ENCODE data around the gene GARS1.
"Not testable (repeated sequence)": the region's sequence is repeated elsewhere in the genome, so short reads cannot be mapped to it uniquely, and the experiment has no call there.

The GARS1 gene

DNA sequence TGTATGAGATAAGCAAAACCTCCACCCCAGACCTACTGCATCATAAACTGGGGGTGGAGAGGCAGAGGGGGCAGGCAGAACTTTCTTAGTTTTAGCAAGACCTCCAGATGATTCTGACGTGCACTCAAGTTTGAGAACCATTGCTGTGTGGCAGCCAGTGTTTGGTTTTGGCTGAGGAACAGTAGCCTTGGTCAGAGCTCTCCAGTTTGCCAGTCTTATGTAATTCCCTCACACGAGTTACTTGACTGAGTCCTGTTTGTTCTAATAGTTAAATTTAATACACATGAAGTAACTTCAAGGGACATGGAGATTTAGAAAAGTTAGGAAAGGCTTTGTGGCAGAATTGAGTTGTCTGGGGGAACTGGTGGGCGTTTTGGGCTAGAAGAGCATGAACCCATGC, 38.5 kb downstream of the GARS1 start:
- no peak for FAIRE-seq

DNA sequence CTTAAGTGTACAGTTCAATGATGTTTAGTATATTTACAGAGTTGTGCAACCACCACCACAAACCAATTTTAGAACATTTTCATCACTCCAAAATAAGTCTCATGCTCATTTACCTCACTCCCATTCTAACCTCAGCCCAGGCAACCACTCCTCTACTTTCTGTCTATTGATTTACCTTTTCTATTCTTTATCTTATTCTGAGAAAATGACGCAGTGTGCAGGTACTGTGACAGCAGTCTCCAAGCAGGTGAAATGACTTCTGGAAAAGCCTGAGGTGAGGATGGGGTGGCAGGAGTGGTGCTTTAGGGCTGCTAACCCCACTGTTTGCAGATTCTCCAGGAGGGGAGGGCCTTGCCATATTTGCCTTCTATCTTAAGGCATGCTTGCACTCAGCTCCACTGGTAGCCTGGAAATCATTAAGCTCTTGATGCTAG, 39.5 kb downstream of the GARS1 start:
- FAIRE-seq = no peak

DNA sequence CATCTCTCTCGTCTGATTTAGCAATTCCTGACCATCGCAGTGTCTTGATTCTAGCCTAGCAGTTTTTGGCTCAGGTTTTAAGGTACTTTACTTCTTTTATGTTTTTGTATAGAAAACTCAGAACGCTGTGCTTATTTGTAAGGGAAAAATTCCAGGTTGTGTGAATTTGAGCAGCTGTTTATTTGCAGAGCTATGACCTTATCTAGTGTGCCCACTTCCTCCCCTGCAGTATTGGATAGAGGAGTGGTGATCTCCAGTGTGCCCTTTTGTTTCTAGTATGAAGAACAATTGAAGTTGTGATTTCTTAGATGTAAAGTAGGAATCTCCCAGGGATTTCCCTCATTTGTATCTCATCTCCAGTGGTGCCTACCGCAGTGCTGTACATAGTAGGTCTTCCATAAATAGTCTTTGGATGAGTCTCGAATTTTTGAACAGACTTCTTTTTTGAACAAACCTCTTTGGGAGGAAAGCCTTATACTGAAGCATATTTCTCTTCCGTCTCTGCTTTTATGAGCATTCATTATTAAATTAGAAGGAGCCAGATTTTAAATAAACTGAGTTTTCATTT, 40.0 kb downstream of the GARS1 start:
- no peak for FAIRE-seq

DNA sequence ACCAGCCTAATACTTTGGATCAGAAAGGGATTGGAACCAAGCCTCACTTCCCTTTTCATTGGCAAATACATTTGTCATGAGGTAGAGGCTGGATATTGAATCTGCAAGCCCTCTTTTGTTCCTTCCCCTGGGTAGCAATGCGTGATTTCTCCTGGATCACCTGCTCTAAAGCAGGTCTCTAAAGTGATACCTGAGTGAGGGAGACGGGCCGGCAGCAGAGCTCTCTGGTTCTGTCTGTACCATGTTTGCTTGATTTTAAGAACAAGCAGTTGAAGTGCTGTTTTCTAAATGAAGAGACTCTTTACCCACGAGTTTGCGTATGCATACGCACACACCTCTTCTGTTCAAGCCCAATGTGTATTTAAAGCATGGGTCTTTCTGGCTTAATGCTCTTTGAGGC, 41.1 kb downstream of the GARS1 start:
- no peak for FAIRE-seq

DNA sequence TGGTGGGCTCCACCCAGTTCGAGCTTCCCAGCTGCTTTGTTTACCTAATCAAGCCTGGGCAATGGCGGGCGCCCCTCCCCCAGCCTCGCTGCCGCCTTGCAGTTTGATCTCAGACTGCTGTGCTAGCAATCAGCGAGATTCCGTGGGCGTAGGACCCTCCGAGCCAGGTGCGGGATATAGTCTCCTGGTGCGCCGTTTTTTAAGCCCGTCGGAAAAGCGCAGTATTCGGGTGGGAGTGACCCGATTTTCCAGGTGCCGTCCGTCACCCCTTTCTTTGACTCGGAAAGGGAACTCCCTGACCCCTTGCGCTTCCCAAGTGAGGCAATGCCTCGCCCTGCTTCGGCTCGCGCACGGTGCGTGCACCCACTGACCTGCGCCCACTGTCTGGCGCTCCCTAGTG, 47.6 kb downstream of the GARS1 start:
- FAIRE-seq = not testable (repeated sequence)

DNA sequence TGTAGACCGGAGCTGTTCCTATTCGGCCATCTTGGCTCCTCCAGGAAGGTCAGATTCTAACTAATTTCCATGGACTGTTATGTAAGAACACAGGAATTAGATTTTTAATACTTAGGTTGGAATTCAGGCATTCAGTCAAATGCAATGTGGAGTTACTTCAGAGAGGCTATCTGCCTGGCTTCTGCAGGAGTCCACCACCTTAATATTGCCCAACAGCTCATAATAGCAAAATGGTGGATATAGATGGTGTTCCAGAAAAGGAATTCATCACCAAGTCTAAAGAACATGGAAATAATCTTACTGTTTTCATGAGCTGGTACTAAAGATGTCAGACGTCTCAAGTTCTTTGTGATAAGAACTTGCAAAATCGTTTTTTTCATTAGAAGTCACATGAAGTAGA, 48.1 kb downstream of the GARS1 start:
- FAIRE-seq = no peak

DNA sequence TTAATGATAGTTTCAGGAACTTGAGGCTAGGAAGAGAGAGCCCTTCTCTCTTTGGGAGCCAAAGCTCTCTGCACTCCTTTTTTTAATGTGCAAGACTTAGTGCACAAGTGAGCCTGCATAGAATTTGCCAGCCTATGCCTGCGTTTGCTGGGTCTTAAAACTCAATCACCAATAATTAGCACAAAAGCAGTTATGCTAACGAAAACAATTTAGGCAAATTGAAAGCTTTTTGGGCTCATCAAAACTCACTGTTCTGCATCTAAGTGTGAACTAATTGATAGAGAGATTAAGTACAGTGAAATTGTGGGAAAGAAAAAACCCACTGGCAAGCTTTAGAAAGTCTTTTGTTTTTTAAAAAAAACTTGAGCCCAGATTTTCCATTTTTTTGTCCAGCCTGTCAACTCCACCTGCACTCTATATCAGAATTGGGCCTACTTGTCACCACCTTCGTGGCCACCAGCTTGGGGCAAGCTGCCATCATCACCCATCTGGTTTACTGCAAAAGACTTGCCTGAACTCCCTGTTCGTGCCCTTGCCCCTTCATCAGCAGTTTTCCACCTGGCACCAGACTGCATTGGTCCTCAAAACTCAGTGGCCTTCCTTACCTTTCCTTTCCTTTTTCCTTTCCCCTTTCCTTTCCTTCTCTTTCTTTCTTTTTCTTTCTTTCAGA, 49.7 kb downstream of the GARS1 start:
- FAIRE-seq = no peak

DNA sequence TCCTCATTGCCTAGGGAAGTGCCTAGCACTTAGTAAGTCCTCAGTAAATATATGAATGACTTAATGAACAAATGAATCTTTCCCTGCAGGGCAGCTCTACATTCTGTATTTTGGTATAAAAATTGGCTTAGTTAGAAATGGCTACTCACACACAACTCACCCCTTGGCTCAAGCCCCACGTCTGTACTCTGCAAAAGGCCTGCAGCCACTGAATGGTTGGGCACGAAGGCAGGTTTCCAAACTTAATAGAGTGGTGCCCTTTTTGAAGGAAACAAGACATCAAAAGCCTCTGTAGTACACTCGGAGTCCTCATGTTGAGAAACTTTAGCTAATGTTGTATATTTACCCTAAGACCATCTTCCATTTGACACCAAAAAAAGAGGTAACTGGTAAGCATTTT, 51.0 kb downstream of the GARS1 start:
- FAIRE-seq = no peak

DNA sequence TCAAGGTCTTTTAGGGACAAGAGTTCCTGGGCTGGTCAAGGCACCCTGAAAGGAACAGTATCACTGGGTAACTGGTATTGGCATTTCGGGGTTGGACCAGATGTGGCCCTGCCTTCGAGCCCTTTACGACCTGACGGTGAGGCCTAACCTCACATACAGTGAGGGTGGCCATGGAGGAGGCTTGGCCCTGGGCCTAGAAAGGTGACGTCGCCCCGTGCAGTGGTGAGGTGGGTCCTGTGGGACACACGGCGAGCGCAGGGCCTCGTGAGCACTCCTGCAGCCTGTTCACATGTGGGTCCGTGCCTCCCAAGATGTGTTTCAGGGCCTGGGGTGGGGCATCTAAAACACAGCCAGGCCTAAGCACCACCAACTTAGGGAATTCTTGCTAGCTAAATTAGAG, 51.5 kb downstream of the GARS1 start:
- no peak for FAIRE-seq

DNA sequence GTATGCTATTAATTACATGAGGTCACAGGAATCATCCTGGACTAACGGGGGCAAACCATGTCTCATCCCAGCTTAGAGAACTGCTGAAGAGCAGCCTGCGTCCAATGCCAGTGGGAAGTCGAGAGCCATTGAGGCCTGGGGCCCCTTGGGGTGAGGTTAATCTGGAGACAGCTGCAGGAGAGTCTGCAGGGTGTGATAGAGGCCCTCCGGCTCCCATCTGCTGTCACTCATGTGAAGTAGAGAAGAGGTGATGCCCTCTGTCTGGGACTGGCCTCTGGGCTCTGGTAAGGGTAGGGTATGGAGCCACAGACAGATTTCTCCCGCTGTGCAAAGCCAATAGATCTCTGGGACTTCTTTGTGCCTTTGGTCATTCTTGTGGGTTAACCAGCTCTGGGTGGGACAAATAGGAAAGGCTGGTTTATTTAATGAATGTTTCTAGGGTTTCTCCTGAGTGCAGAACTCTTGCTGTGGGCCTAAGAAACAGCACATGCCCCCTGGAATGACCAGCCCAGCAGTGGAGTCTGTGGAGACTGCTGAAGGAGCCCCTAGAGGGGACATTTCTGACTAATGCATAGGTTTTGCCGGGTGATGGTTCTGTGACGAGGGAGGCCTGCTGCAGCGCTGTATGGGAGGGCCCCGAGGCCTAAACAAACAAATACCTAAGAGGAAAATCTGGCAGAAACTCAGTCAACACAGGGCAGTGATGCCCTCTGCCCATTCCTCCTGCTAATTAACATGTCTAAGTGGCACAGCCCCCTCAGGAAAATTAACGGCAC, 53.1 kb downstream of the GARS1 start:
- no peak for FAIRE-seq

DNA sequence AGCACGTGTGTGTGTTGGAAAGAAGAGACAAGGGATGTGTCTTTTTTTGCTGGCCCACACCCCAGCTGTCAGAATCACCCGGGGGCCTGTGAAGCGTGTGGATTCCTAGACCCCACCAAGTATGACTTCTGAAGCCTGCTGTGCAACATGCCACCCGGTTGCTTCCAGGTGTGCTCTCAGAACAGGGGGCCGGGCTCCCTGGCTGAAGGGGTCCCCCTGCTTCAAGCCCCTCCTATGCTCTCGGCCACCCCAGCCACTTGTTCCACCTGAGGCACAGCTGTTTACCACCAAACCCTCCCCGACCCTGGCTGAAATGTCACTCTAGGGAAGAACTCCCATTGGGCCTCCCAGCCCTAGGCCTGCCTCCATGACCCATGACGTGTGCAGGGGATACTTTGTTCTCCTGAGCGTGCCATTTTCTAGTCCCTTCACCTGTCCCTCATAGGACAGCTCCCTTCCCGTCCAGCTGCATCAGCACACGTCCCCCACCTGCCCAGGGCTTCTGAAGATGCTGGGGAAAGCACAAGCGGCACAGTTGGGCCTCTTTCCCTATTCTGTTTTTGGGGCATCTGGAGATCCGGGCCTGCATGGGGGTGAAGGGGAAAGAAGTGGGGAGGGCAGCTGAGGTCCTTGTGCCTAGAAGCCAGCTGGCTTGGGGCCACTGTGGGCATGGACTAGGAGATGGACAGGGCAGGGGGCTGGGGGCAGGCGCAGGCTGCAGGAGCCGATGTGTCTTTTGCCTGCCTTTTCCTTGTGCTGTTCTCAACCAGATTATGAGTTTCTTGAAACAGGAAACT, 54.3 kb downstream of the GARS1 start:
- FAIRE-seq = no peak

DNA sequence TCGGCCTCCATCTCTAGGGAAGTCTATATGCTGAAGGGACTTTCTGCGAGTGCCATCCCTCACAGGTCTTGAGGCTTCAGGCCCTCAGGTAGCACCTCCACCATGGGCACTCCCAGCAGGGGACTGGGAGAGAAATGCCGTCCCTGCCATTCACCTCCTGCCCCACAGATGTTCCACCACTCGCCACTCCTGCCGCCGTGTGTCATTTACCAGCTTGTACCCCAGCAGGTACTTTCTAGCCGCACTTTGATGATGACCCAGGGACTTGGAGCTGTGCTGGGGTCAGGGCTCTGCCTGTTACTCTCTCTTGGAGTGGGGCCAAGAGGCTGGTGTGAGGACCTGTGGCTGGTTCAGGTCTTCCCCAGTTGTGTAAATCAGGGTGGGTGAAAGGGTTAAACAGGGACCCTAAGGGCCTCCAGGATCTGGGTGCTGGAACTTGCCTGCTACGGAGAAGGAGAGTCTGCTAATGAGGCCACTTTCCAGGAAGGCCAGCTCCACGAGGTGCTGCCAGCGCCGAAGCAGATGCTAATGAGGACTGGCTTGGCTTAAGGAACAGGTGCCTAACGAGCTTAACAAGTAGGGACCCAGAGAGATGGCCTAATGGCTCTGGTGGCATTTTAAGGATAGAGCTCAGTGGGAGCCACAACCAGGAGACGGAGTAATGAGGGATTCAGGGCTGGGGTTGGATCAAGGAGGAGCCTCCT, 55.2 kb downstream of the GARS1 start:
- FAIRE-seq = no peak

DNA sequence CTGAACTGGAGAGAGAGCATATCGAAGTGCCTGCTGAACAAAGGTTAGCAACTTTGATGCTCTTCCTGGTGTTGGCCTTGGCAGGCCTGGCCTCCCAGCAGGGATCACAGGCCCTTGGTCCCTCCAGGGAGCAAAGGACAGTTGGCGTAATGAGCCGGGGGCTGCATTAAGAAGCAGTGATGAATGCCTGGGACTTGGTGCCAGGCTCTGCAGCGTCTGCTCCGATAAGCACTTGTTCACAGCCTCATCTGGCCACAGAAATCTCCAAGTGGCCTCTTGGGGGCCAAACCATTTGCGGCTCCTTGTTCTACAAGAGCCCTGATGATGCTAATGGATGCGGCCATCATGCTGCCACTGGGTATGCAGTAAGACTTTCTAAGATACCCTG, 55.7 kb downstream of the GARS1 start:
- FAIRE-seq = no peak

DNA sequence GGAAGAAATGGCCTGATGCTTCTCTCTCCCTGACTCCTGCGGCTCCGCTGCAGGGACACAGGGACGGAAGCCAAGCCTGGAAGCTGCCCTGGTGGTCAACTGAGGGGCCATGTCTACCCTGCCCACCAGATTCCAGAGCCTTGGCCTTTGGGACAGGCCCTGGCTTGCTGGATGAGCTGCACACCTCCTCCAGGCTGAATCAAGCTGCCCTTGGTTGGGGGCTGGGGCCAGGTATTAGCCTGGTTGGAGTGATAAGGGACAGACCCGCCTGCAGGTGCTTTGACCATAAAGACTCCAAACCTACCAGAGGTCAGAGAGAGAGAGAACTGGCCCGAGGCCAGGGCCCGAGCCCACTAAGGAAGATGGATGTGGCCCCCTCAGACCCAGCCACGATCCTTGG, 57.5 kb downstream of the GARS1 start:
- no peak for FAIRE-seq

DNA sequence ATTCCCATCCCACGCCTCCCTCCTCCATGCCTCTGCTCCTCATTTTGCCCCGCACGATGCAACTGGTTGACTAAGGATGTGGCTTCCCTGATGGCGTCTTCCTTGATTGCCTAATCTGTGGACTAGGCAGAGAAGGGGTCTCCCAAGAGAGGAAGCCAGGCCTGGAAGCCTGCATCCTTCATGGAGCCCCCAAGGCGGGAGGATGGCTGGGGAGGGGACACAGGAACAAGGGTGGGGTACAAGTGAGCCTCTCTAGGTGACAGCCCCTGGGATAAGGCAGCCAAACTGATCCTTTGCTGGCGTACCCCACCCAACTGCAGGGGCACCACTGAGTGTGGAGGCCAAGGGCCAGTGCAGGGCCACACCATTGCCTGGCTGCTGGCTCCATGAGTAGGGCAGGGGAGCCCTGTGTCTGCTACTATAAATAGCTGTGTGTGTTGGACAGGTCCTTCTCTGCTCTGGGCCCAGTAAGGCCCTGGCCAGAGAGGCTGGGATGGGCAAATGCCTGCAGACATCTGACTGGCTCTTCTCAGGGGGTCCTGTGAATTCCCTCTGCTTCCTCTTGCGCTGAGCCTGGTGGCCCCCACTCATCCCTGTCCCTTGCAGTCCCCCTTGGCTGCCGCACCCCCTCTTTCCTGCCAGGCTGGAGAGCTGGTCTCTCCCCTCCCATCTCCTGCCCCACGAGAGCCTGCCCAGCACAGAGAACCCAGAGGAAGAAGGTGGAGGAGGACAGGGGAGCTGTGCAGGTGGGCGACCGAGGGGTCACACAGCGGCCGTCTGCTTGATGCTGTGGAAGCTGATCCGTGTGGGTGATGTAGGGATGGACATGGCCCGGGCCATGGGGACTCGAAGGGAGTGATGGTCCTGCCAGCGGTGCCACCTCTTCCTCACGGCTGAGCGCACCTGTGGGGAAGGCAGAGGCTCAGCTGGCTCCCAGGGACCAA, 58.3 kb downstream of the GARS1 start:
- no peak for FAIRE-seq

DNA sequence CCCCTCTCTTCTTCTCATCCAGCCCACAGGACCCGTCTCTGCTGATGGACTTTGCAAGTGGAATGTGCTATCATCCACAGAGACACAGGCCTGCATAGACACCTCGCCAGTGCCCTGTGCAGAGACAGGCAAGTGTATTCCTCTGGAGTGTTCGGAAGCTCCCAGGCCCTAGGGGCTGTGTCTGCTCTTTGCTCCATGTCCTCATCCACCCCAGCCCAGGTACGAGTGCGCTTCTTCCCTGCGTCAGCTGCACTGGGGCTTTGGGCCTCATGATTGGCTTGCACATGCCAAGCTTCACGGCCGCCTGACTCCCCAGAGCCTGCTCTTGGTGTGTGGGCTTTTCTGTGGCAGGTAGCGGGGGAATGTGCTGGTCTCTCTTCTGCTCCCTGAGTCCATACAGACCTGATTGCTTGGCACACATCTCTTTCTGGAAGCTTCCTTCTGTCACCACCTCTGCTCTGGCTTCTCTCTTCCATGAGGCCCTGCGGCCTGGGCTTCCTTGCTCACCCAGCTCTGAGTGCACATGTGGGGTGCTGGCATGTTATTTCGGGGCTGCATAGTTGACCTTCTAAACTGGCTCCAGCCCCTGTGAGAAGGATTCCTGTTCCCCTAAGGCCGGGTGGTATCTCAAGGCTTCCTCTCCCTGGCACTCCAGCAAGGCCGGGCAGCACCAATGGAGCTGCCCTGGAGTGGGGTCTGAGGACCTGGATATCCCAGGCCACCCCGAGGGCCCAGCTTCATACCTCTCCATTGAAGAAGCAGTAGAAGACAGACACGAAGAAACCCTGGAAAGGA, 59.8 kb downstream of the GARS1 start:
- no peak for FAIRE-seq

DNA sequence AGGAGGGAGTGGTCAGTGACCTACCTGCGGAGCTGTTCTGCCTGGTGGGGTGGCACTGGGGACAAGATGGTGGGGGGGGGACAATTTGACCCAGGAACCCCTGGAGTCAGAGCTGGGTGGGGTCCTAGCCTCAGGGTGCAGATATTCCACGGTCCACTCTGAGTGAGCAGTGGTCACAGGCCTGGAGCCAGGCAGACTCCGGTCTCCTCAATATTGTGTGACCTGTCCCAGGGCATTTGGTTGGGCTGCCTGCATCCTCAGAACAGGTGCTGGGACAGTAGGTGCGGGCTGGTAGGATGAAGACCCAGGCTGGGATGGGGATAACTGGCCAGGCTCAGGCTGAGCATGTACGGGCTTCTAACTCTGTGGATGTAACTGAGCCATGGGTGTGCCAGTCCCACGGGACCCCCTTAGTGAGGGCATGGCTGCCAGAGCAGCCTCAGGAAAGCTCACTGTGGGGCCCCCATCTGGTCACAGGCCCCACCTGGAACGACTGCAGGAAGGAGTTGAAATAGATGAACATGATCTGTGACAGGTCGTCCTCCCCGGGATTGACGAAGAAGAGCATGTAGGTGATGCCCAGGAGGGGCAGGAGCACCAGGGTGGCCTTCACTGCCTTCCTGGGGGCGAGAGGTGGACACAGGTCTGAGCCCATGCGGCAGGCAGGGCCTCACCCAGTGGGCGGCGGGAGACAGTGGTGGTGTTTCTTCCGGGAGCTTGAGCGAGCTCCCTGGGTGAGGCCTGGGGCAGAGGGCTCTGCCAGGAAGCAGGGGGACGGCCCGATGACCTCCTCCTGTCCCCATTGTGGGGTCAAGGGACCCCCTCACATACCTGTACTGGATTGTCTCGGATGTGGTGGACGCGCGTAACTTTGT, 60.7 kb downstream of the GARS1 start:
- FAIRE-seq = no peak

DNA sequence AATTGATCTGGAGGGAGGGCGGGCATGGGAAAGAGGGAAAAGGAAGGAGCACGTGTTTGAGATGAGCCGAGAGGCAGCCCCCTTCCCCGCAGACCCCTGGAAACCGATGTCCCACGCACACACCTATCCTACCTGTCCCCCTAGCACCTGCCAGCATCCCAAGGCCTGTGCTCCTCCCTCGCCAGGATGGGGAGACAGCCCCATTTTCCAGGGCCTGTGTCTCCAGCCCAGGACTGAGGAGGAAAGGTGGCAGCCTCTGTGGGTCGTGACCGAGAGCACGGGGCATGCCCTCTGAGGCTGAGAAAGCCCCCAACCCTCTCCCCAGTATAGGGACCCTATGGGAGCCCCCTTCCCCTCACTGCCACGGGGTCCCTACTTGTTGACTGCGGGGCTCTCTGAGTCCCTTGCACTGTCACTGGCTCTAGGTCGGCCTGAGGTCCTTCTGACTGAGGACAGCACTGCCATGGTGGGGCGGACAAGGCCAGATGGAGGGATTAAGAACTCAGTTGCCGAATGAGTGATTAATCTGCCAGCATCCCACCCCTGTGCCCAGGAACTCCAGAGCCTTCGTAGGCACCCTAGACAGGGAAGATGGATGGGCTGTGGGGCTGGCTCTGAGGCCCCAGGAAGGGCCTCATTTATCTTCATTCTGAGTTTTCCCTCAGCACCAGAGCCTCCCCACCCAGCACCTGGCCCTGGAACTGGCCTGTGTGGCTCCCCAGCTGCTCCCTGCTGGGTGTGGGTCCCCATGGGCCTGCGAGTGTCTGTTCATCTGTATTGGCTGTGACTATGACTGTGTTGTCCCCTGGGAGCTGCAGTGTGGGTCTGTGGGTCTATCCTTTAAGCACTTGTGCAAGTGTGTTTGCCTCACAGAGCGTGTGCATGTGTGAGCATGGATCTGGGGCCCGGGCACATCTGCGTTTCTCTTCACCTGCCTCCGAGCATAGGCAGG, 61.6 kb downstream of the GARS1 start:
- FAIRE-seq = no peak

DNA sequence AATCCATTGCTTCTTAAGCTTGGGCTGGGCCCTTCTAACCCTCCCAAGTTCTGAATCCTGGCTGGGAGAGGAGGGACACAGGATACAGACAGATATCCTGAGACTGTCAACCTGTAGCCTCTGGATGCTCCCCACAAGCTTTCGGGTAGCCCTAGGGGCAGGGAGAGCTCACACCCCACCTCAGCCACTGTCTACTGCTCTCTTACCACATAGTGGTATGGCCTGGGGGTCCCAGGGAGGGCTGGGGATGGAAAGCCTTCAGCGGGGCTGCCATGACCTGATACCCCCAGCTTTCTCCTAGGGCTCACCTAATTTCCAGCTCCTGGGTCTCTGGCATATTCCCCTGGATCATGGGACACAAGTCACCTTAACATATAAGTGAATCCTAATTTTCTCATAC, 62.5 kb downstream of the GARS1 start:
- FAIRE-seq = no peak
